Stimulated activated CD8-positive, alpha-beta memory T cell treated with anti-CD3 and anti-CD28 coated beads, Interleukin-2, amount 100 ng/mL, for 1 hour (primary cell): ENCODE measurements around the gene FUT8.
"Not testable (repeated sequence)": the region's sequence is repeated elsewhere in the genome, so short reads cannot be mapped to it uniquely, and the experiment has no call there.

Source experiments
- DNase-seq, 2 donors: peaks; one replicate each; pipeline ENCODE4 v3.0.0-alpha.2; 2020; ENCODE audit warnings: low read depth in 2 of 2

Gene FUT8

DNA sequence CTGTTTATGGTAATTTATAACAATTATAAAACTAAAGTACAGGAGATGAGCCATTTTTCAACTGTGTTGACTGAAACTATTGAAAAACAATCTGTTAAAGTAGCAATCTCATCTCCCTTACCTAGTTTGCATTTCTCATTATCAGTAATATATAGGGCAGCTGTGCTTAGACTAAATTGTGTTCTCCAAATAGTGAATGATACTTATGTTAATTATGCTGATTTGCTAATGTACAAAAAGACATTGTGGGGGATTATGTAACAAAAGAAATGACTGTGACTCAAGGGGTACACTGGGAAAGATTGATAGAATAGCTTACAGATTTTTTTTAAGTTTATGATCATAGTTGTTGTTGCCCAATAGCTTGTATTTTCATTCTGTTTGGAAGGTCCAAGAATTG is 207.7 kb downstream of the FUT8 start:
- no peak for DNase-seq

DNA sequence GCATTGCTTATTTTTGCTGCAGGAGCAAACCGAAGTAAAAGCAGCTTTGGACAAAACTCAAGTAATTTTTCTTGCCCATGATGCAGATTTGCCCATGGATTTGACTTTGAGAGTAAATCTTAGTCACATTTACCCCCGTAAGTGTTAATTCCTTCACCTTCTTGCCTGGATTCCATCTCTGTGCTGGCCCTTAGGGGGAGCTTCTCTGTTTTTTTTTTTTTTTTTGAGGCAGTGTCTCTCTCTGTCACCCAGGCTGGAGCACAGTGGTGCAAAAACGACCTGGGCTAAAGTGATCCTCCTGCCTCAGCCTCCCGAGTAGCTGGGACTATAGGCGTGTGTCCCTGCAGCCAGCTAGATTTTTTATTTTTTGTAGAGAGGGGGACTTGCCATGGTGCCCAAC is 210.2 kb downstream of the FUT8 start:
- DNase-seq: no peak

DNA sequence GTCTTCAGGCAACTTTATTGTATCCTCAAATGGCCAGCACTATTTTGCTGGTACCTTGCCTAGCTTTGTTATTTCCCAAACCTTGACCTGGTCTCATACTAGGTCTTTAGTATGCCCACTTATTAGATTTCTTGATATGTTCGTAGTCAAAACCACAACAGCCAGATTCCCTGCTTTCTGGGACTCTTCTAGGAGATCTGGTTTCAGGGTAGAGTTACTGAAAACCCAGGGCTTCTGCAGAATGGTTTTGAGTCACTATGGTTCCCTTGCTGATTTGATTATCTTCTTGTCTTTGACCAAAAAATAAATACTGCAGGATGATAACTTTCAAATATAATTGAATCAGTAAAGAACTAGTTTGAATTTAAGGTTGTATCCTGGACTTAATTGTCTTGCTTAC is 211.2 kb downstream of the FUT8 start:
- no peak for DNase-seq

DNA sequence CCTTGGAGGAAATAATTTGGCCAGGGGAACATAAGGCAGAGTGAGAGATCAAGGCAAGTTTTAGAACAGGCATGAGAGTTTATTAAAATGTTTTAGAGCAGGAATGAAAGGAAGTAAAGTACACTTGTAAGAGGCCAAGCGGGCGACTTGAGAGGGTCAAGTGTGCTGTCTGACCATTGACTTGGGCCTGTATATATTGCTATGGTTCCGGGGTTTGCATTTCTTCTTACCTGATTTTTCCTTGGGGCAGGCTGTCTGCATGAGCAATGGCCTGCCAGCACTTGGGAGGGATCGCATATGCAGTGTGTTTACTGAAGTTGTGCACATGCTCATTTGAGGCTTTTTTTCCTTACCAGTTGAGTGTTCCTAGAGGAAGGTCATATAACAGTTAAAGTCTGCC is 214.8 kb downstream of the FUT8 start:
- DNase-seq: no peak

DNA sequence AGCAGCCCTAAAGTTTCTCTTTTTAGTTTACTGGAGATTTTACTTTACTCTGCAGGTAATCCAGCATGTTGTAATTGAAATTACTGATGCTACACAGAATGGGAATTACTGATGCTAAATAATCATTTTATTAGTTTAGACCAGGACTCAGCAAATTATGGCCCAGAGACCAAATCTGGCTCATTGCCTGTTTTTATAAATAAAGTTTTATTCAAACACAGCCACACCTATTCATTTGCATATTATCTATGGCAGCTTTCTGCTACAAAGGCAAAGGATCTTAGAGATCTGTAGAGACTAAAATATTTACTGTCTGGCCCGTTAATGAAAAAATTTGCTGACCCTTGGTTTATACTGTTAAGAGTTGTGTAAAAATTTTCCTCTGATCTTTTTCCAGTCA is 216.1 kb downstream of the FUT8 start:
- DNase-seq: no peak

DNA sequence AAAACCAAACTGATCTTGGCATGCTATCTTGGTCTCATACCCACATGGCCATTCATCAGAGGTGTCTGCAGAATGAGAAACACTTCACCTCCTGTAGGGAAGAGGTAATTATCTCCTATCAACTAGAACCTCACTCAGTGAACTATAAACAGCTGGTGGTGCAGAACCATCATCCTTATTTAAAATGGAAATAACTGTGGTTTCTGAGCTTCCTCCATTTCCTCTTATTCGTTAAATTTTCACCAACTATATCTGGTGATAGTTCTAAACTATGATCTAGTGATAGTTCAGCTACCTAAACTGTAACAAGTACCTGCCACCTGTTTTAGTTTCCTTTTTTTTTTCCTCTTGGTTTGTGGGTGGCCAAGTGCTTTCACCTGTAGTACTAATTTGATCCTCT is 218.5 kb downstream of the FUT8 start:
- no peak for DNase-seq

DNA sequence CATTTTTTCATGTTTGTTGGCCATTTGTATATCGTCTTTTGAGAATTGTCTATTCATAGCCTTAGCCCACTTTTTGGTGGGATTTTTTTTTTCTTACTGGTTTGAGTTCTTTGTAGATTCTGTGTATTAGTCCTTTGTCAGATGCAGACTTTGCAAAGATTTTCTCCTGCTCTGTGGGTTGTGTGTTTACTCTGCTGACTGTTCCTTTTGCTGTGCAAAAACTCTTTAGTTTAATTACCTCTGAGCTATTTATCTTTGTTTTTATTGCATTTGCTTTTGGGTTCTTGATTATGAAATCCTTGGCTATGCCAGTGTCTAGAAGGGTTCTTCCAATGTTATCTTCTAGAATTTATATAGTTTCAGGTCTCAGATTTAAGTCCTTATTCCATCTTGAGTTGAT is 220.0 kb downstream of the FUT8 start:
- DNase-seq: no peak

DNA sequence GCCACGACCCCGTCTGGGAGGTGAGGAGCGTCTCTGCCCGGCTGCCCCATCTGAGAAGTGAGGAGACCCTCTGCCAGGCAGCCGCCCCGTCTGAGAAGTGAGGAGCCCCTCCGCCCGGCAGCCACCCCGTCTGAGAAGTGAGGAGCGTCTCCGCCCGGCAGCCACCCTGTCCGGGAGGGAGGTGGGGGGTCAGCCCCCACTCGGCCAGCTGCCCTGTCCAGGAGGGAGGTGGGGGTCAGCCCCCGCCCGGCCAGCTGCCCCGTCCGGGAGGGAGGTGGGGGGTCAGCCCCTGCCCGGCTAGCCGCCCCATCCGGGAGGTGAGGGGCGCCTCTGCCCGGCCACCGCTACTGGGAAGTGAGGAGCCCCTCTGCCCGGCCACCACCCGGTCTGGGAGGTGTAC is 221.1 kb downstream of the FUT8 start:
- DNase-seq: not testable (repeated sequence)

DNA sequence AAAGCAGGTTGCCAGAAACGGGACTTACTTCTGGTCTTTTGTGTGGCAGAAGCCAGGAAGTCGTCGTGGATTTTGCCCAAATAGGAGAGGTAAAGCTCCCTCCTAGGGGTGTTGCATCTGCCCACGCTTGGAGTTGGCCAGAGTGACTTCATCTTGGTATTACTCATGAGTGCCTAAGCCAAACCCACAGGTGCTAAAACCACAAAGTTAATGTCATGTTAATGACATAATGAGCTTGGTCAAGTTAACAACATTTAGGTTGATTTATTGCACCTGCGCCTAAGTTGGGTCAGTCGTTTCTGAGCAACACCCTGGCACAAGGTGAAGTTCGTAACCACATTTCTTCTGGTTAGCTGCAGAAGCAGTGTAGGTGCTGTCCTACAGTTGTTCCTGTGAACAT is 225.2 kb downstream of the FUT8 start:
- no peak for DNase-seq

DNA sequence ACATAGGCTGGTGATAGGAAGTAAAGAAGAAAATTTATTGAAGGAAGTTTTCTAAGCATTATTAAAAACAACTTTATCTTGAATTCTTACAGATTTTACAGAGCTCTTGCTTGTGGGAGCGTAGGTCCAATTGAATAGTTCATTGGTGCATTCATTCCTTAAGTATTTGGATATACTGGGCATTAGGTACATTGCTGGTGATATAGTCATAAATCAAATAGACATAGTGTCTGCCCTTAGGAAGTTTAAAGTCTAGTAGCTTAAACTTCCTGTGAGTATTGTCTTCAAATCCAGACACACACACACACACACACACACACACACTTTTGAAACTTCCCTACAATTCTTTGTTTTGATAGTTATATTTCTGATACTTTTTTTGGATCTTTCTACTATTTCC is 226.7 kb downstream of the FUT8 start:
- DNase-seq: no peak

DNA sequence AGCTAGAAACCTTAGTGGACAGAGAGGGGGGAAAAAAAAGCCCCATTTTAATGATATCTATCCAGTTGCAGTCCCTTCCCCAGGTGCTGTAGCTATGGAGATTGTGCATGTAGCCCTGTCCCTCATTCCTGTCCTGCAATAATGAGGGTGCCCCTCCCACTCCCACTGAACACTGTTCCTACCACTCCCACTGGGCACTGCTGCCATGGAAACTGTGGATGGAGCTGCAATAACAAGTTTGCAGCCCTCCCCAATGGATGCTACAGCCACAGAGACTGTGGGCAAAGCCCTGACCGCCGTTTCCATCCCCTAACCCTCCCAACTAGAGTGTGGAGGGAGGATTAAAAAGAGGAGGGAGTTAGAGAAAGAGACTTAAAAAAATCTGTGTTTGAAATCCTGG is 238.3 kb downstream of the FUT8 start:
- no peak for DNase-seq

DNA sequence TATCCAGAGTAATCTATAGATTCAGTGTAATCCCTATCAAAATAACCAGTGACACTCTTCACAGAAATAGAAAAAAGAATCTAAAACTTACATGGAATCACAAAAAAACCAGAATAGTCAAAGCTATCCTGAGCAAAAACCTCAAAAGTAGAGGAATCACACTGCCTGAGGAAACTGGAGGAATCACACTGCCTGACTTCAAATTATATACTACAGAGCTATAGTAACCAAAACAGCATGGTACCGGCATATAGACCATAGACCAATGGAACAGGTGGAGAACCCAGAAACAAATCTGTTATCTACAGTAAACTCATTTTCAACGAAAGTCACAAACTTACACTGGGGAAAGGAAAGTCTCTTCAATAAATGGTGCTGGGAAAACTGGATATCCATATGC is 244.0 kb downstream of the FUT8 start:
- DNase-seq: no peak

DNA sequence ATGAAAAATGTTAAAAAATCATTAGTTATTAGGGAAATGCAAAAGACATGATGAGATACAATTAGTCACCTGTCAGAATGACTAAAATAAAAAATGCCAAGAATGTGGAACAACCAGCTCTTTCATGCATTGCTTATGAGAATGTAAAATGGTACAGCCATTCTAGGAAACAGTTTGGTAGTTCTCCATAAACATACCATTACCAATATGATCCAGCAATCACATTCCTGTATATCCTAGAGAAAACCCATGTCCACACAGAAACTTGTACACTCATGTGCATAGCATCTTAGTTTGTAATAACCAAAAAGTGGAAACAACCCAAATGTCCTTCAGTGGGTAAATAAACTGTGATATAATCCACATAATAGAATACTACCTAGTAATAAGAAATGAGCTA is 245.7 kb downstream of the FUT8 start:
- no peak for DNase-seq

DNA sequence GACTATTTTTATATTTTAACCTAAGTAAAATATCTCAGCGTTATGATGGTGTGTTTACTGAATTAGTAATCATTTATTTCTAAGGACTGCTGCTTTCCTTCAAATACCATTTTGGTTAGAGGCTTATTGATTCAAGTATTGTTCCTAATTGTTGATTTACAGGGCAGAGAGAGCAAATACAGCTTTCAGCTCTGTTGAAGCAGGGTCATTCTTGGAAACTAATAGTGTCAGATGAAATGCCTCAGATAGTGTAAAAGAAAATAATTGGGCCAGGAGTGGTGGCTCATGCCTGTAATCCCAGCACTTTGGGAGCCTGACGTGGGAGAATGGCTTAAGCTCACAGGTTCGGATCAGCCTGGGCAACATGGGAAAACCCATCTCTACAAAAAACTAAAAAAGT is 249.3 kb downstream of the FUT8 start:
- DNase-seq: no peak

DNA sequence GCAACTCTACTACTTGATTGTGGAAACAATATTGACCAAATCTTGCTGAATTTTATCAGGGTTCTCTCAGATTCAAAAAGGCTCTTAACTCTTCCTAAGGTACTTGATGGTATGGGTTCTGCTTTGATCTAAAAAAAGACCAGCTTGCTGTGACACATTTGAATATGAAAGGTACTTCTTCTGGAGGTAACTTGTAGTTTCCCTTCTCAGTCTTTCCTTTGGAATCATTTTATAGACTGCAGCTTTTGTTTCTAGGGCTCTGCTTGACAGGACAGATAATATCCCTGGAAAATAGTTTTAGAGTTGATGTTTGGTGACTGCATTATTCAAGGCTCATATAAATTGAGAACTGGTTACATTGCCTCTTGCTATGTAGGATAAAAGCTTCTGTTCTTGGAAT is 251.9 kb downstream of the FUT8 start:
- DNase-seq: no peak

DNA sequence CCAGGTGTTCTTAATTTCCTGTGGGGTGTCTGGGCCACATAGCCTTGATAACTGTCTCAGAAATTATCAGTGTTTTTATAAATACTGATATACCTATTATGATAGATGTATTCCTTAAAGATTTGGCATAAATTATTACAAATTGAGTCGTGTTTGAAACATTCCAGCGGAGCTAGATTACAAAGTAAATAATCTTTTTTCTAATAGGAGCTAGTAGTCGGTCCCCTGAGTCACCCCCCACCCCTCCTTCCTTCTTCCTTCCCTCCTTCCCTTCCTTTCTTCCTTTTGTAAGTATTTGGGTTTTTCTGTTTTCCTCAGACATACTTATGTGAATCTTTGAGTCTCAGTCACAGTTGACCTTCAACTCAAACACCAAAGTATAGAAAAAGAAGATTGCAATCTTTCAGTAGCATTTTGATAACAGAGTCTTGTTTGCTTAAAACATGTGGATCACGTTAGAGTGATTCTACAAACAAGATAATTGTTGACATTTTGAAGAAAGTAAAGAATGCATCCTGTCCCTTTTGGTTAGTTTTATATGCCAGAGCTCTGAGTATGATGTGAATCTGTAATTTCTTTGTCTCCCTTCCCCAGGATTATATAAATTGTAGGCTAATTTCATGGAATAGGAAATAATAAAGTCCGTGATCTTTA is 264.0 kb downstream of the FUT8 start:
- no peak for DNase-seq

DNA sequence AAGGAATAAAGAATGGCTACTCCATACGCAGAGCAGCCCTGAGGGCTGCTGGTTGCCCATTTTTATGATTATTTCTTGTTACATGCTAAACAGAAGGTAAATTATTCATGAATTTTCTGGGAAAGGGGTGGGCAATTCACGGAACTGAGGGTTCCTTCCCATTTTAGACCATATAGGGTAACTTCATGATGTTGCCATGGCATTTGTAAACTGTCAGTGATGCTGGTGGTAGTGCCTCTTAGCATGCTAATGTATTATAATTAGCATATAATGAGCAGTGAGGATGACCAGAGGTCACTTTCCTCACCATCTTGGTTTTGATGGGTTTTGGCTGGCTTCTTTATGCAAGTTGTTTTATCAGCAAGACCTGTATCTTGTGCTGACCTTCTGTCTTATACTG is 273.0 kb downstream of the FUT8 start:
- DNase-seq: no peak

DNA sequence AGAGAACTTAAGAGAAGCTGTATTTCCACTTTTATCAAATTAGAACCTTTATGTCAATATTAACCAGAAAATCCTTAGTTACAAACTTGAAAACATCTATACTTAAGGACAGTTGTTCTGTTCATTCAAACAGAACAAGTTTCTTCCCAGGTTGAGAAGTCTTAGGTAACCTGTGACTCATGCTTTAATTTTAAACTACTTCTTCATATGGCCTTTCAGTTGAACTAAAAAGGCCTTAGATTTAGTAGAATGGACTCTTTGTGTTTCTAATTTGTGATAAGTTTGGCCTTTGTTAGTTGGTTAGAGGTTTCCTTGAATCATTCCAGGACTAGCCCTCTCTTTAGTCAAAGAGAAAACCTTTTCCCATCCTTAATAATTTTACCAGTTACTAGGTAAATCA is 274.2 kb downstream of the FUT8 start:
- DNase-seq: no peak

DNA sequence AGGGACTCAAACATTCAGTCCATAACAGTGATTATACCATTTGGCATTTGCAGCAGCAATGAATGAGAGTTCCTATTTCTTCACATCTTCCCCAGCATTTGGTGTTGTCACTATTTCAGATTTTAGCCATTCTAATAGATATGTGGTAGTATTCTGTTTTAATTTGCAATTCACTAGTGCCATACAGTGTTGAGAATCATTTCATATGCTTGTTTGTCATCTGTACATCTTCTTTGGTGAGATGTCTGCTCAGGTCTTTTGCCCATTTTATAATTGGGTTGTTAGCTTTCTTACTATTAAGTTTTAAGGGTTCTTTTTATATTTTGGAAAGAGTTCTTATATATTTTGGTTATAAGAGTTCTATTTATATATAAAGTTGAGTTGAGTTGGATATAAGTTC is 276.5 kb downstream of the FUT8 start:
- DNase-seq: no peak

DNA sequence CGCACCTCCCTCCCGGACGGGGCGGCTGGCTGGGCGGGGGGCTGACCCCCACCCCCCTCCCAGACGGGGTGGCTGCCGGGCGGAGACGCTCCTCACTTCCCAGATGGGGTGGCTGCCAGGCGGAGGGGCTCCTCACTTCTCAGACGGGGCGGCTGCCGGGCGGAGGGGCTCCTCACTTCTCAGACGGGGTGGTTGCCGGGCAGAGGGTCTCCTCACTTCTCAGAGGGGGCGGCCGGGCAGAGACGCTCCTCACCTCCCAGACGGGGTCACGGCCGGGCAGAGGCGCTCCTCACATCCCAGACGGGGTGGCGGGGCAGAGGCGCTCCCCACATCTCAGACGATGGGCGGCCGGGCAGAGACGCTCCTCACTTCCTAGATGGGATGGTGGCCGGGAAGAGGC is 280.0 kb downstream of the FUT8 start:
- DNase-seq: not testable (repeated sequence)

DNA sequence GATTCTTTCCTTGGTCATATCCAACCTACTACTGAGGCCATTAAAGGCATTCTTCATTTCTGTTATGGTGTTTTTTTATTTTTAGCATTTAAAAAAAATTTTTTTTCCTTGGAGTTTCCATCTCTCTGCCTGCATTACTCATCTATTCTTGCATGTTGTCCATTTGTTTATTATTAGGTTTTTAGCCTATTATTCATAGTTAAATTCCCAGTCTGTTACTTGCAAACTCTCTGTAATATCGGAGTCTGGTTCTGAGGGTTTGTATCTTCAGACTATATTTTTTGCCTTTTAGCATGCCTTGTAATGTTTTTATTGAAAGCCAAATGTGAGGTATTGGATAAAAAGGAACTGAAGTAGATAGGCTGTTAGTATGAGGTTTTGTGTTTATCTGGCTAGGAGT is 284.3 kb downstream of the FUT8 start:
- no peak for DNase-seq

DNA sequence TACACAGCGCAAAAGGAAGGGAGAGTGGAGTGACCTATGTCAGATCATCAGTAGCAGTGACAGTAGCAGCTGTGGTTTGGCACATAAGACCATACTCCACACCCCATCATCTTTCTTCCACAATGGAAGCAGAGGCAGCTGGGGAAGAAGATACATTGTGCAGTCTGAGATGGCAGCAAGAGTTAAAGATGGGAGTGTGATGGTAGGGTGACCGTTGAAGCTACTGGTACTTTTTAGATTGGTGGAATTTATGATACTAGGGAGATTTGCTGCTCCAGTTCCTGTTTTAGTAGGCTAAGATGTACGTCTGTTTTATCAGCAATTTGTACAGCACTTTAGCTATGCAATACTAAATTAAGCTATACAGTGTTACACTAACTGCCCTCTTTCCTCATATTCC is 291.0 kb downstream of the FUT8 start:
- DNase-seq: no peak

DNA sequence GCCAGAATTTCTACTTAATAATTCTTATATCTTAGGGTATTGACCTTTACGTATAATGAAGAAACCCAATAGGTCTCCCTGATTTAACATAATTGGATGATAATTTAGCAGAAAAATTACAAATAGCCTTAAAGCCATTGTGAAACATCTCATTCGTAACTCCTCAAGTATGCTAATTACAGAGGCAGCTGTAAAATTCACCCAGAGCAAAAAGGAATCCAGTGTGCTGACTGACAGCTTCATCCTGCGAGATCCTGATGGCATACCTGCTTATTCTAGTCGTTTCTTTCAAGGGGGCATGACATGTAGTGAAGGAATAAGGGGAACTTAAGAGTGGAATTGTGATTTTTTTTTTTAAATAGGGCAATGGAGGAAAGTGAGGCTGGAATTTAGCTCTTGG is 291.5 kb downstream of the FUT8 start:
- DNase-seq: no peak

DNA sequence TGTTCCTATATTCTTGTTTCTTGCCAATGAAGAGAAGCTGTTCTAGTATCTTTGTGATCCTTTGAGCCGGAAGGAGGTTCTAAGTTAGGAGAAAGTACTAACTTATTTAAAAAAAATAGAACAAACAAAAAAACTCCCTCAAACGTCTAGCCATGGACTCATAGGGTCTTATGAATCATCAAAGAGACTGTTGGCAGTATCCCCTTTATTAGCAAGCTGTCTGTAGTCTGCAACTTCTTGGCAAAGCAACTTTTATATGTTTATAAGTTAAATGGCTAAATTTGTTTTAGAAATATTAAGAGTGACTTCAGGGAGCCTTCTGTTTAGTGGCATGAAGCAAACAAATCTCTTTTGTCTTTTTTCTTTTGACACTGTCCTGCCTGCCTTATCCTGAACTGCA is 291.9 kb downstream of the FUT8 start:
- no peak for DNase-seq

DNA sequence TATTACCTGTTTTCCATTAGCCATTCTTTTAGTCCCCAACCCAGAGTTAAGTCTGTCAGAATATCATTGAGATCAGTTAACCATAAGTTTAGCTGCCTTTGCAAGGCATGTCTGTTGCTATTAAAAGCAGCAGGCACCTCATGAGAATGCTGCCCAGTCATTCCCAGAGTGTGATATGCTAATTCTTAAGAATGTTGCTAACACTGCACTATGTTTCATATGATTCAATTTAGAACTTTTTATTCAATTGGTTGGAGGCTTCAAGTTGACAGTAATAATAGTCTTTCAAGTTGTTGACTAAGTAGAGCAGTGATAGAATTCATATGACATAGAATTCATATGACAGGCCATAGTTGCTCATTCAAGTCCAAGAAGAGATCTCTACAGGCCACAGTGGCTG is 292.3 kb downstream of the FUT8 start:
- DNase-seq: no peak
